K562 (cell line): Measurements from ENCODE around the gene EEA1. TPM values are rescaled to one million over a fixed set of nuclear protein-coding genes. Genes with fewer than 3 reads are reported as not detected.

Source experiments
- DLX4 ChIP-seq: fragments of 250-450 bp; sonication (Bioruptor Pico); IDR thresholded peaks from 2 replicates; pipeline ENCODE4 v1.6.1; 2021; ENCODE audit warnings: mild to moderate bottlenecking
- RBM17 ChIP-seq: fragments of 200-400 bp; formaldehyde crosslinking; IDR thresholded peaks from 2 replicates; pipeline ENCODE4 v1.6.1; 2017; ENCODE audit warnings: low read depth, mild to moderate bottlenecking, low read length, borderline replicate concordance
- RREB1 ChIP-seq: fragments of 250-450 bp; sonication (Bioruptor Pico); IDR thresholded peaks from 2 replicates; pipeline ENCODE4 v1.4.0; 2020
- ZNF146 ChIP-seq: IDR thresholded peaks from one replicate; pipeline ENCODE4 v1.6.1; 2018; ENCODE audit warnings: missing compliant biosample characterization; ENCODE audit not compliant: unreplicated experiment
- ZNF561 ChIP-seq: fragments of 450-650 bp; formaldehyde crosslinking; conservative IDR thresholded peaks from 2 replicates; pipeline ENCODE4 v1.4.0; 2020; ENCODE audit warnings: mild to moderate bottlenecking, moderate library complexity
- polyA plus RNA-seq, 8 experiments: library from polyadenylated mRNA; depleted of rRNA in 4 of 8; stranded (reverse) in 5 of 8; unstranded in 3 of 8; fragments of >200 nt; fragmentation: Nextera tagmentation in 2 of 8; fragmentation: Illumina TruSeq in 1 of 8; extraction: Ambion mirVana in 2 of 8; extraction: Trizol in 1 of 8; gene quantifications; 2 replicates each; pipeline versions ENCODE4 v1.2.1 to v1.2.3, GENCODE V29; 2011 to 2014; ENCODE audit warnings: inconsistent platforms in 1 of 8, missing spikeins in 1 of 8
- total RNA-seq, 7 experiments: library from RNA; depleted of rRNA in 6 of 7; stranded (reverse); fragments of >200 nt in 6 of 7; fragmentation: Illumina TruSeq in 2 of 7; extraction: Trizol in 2 of 7; gene quantifications; 2 replicates each; pipeline versions ENCODE4 v1.2.1 to v1.2.3, GENCODE V29; 2011 to 2021; ENCODE audit warnings: low replicate concordance in 1 of 7

Gene EEA1
- total and polyA plus RNA-seq, 9 of the 15 experiments (the other 6 are each of a cell fraction or from before 2014, with no cell fraction given) = 3.5 to 17.1 (median 7.5) TPM

- TF ChIP-seq DLX4 (CRISPR knock-in tag) = no peak
- no peak for TF ChIP-seq RBM17
- TF ChIP-seq ZNF561 (CRISPR knock-in tag) = no peak
- no peak for TF ChIP-seq ZNF146
- no peak for TF ChIP-seq RREB1
- TF ChIP-seq, all 486 proteins: peak for 0
These were observed 158.1 kb downstream of the EEA1 start (continued) for GRCh38 chr12:92771001-92771400.
